ENCODE measurements around the gene RHOT1. TPM values are rescaled to one million over a fixed set of nuclear protein-coding genes. Genes with fewer than 3 reads are reported as not detected.

Gene RHOT1
- total RNA-seq, 1 donor from 2014 or later: 48.6 TPM

GRCh38 chr17:32118835-32119234 is 23.5 kb upstream of the RHOT1 start:
- Histone ChIP-seq H3K27me3 (ENCODE audit: low read depth) (no peaks in the 10 kb centered on the region), H3K27ac (no peak overlapping the region), H3K36me3 (no peaks in the 10 kb centered on the region), H3K4me3 (no peak overlapping the region), H3K9me3 (no peaks in the 10 kb centered on the region), H3K4me1 (no peaks in the 10 kb centered on the region)
- intact Hi-C loops (cut with DNase I): no loop called here
- TF ChIP-seq CTCF (IDR thresholded peaks at IDR 0.05): no peak
- no peak for DNase-seq
- no peak for ATAC-seq

- intact Hi-C loops (cut with DNase I): no loop called here
- DNase-seq (no peak), ATAC-seq (no peak)
- H3K9me3 ChIP-seq: no peaks in the 10 kb centered on the region
- no peak for TF ChIP-seq CTCF (IDR thresholded peaks at IDR 0.05)
- H3K27ac ChIP-seq: no peak overlapping the region
- H3K4me3 ChIP-seq: no peak overlapping the region
- no peaks in the 10 kb centered on the region for H3K36me3 ChIP-seq
- no peaks in the 10 kb centered on the region for H3K27me3 ChIP-seq (ENCODE audit: low read depth)
- H3K4me1 ChIP-seq: no peaks in the 10 kb centered on the region
These were observed 22.2 kb upstream of the RHOT1 start for GRCh38 chr17:32120141-32120540.

GRCh38 chr17:32120716-32121115 is 21.6 kb upstream of the RHOT1 start:
- Histone ChIP-seq H3K27me3 (ENCODE audit: low read depth) (no peaks in the 10 kb centered on the region), H3K36me3 (no peaks in the 10 kb centered on the region), H3K27ac (no peak overlapping the region), H3K9me3 (no peaks in the 10 kb centered on the region), H3K4me3 (no peak overlapping the region), H3K4me1 (no peaks in the 10 kb centered on the region)
- intact Hi-C loops (cut with DNase I): no loop called here
- ATAC-seq (no peak), DNase-seq (no peak)
- no peak for TF ChIP-seq CTCF (IDR thresholded peaks at IDR 0.05)

GRCh38 chr17:32123782-32124181 is 18.5 kb upstream of the RHOT1 start:
- no peak for DNase-seq
- H3K9me3 ChIP-seq: no peaks in the 10 kb centered on the region
- no peak overlapping the region for H3K4me3 ChIP-seq
- intact Hi-C loops (cut with DNase I): no loop called here
- H3K4me1 ChIP-seq: peaks cover 13% of the 10 kb centered on the region
- TF ChIP-seq CTCF (IDR thresholded peaks at IDR 0.05): no peak
- H3K27me3 ChIP-seq (ENCODE audit: low read depth): no peaks in the 10 kb centered on the region
- ATAC-seq: no peak
- H3K27ac ChIP-seq: no peak overlapping the region
- H3K36me3 ChIP-seq: no peaks in the 10 kb centered on the region

GRCh38 chr17:32124985-32125847 is 17.1 kb upstream of the RHOT1 start:
- no peak overlapping the region for H3K27ac ChIP-seq
- ATAC-seq: no peak

More at GRCh38 chr17:32124985-32125847, 17.1 kb upstream of the RHOT1 start:
- intact Hi-C loops (cut with DNase I): no loop called here
- H3K4me1 ChIP-seq: peaks cover 15% of the 10 kb centered on the region
- H3K36me3 ChIP-seq: no peaks in the 10 kb centered on the region
- H3K9me3 ChIP-seq: no peaks in the 10 kb centered on the region
- DNase-seq: no peak
- TF ChIP-seq CTCF (IDR thresholded peaks at IDR 0.05): no peak
- no peaks in the 10 kb centered on the region for H3K27me3 ChIP-seq (ENCODE audit: low read depth)
- H3K4me3 ChIP-seq: no peak overlapping the region

Measured in lower lobe of right lung (tissue), 2 donors.